ENCODE data around the gene PCDHGC4. TPM values are rescaled to one million over a fixed set of nuclear protein-coding genes. Genes with fewer than 3 reads are reported as not detected.

Gene PCDHGC4
- 4.8 TPM for total RNA-seq (ENCODE audit: insufficient read depth, low replicate concordance)

DNA sequence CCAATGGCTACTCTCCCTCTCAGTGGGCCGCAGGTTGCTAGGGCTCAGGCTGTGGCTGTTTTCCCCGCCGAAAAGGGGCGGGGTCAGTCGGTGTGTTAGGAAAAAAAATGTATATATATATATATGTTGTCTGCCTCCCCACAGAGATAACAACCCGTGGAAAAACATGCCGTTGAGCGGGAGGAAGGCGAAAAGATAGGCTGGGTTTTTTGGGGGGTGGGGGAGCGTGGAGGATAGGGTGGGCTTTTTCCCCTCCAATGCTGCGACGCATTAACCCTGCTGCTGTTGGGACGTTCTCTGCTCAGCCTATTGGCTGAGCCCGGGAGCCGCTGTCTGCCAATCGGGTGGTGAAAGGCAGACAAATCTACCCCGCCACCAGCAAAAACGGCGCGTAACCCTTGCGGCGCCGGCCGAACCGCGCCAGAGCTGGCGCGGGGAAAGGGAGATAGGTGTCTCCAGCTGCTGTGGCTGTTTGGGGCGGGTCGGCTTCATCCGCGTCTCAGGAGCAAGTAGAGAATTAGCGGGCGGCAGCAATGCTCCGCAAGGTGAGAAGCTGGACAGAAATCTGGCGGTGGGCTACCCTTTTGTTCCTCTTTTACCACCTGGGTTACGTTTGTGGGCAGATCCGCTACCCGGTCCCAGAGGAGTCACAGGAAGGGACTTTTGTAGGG, at the start of gene PCDHGC4:
Gene PCDHGC4, plus strand, starts transcription at position 390 of the 671 bp plus-strand sequence. Its CDS starts 144 bp downstream, at position 534.
- peak; percentile 39 for DNase-seq (ENCODE audit: low spot score)

- no peak for DNase-seq (ENCODE audit: low spot score)
Measured at GRCh38 chr5:141437221-141437620, 47.6 kb upstream of the PCDHGC4 start.

DNA sequence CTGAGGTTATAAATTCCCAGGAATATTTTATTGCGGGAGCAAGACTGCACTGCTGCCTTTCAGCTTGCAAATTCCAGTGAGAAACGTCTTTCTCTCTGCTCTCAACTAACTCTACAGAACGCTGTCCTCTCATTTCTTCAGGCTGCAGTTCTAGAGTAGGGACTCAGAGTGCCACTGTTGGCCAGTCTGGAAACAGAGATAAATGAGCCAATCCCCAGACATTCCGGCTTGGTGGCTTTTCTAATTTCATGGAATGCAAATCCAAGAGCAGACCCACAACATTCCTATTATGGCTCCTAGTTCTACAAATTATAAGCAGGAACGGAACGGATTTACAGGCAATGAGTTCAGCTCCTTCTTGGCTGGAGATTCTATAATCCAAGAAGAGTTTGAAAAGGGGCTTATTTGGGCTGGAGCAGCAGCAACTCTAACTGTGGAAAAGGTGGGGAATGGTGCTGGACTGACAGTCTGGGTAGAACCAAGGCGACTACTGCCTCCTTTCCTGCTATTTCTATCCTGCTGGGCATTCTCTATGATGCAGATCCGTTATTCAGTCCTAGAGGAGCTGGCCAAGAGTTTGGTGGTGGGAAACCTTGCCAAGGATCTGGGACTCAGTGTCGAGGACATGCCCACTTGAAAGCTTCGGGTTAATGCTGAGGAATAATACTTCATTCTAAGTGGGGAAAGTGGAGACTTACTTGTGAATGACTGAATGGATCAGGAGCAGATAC, 45.3 kb upstream of the PCDHGC4 start:
- no peak for DNase-seq (ENCODE audit: low spot score)

GRCh38 chr5:141440341-141440740, 44.5 kb upstream of the PCDHGC4 start:
- no peak for DNase-seq (ENCODE audit: low spot score)

DNA sequence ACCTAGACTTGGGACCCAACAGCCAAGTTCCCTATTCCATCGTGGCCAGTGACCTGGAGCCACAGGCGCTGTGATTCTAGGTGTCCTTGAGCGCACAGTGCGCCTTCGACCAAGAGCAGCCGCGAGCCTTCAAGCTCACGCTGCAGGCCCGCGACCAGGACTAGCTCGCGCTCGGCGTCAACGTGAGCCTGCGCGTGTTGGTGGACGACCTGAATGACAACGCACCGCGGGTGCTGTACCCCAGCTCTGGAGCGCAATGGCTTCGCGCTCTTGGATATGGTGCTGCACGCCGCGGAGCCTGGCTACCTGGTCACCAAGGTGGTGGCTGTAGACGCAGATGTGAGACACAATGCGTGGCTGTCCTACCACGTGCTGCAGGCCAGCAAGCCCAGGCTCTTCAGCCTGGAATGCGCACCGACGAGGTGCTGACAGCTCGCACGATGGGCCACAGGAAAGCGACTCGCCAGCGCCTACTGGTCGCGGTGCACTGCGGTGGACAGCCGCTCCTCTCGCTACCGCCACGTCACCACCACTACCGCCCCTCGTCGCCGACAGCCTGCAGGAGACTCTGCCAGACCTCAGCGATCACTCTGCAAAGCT, 43.2 kb upstream of the PCDHGC4 start:
- no peak for DNase-seq (ENCODE audit: low spot score)

- no peak for DNase-seq (ENCODE audit: low spot score)
Measured at GRCh38 chr5:141465351-141465750, 19.5 kb upstream of the PCDHGC4 start.

DNA sequence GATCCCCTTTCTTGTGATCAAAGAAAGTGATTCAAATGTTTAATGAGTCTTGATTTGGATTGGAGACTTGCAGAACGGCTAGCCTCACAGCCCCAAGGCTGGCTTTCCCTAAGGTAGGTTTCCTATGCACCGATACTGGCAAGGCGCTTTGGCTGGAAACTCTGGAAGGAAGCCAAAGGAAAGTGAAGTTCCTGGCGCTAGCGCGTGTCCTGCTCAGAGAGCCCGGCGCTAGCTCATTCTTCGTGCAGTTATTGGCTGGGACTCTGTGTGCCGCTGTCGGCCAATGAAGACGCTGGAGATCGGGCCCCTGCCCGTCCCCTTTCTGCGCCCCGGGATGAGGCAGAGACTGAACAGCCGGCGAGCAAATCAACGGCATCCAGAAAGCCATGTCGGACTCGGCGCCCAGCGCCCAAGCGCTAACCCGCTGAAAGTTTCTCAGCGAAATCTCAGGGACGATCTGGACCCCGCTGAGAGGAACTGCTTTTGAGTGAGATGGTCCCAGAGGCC, 9.2 kb upstream of the PCDHGC4 start, which contains the start of gene PCDHGC3:
Gene PCDHGC3, plus strand, starts transcription at position 342 of the 507 bp plus-strand sequence. Its CDS starts 151 bp downstream, at position 493.
- peak; percentile 98 for DNase-seq (ENCODE audit: low spot score)

- DNase-seq (ENCODE audit: low spot score): peak; percentile 84
Measured at GRCh38 chr5:141476132-141476911, 8.5 kb upstream of the PCDHGC4 start.

GRCh38 chr5:141477044-141477575, 7.7 kb upstream of the PCDHGC4 start:
- no peak for DNase-seq (ENCODE audit: low spot score)

- DNase-seq (ENCODE audit: low spot score): no peak
Measured at GRCh38 chr5:141477815-141478214, 7.0 kb upstream of the PCDHGC4 start.

- peak; percentile 26 for DNase-seq (ENCODE audit: low spot score)
Measured at GRCh38 chr5:141478321-141478945, 6.4 kb upstream of the PCDHGC4 start.

DNA sequence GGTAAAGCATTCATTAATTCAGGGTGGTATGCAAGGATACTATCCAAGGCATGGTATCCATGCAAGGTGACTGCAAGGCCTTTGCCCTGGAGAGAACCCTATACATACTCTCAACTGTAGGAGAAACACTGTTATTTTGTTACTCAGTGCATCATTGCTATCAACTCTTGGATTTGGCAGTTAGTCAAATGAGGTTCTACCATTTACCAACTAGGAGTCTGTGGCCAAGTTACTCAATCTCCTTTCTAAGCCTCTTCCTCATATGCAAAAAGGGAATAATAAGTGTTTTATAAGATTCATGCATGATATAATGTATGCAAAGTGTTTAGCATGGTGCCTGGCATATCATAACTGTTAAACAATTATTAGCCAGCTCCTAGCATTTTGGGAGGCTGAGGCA, 5.1 kb upstream of the PCDHGC4 start:
- DNase-seq (ENCODE audit: low spot score): no peak

DNA sequence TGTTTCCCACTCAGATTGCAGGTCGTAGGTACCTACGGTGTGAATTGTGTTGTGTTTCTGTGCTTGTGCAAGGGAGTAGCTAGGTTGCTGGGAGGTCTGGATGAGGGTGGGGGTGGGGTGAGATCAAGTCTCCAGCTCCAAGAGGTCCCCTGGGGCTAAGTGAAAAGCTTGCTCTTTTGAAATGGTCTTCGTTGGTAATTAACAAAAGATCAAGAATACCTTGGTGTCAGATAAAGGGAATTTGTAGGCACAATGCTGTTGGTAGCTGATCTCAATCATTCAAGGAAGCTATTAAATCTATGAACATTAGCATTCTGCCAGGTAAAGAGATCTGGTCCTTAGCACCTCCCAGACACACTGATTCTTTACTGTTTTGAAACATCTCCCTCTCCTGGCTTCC, 928 bp upstream of the PCDHGC4 start:
- no peak for DNase-seq (ENCODE audit: low spot score)

DNA sequence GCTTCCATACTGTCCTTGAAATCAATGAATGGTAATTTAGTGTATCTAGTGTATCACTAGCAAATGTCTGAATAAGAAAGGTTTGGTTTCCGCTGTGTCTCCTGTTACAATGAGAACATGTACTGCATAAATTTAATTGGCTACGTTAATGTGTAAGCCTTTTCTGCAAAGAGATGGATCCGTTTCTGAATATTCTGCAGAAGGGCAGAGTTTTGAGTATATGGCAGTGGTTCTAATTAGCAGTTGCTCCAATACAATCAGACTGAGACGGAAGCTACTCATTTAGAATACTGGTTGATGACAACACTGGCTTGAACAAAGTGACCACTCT, 555 bp upstream of the PCDHGC4 start:
- no peak for DNase-seq (ENCODE audit: low spot score)

- no peak for DNase-seq (ENCODE audit: low spot score)
Measured at GRCh38 chr5:141485321-141486055, 658 bp downstream of the PCDHGC4 start.

- DNase-seq (ENCODE audit: low spot score): no peak
Measured at GRCh38 chr5:141486091-141486490, 1.3 kb downstream of the PCDHGC4 start.

DNA sequence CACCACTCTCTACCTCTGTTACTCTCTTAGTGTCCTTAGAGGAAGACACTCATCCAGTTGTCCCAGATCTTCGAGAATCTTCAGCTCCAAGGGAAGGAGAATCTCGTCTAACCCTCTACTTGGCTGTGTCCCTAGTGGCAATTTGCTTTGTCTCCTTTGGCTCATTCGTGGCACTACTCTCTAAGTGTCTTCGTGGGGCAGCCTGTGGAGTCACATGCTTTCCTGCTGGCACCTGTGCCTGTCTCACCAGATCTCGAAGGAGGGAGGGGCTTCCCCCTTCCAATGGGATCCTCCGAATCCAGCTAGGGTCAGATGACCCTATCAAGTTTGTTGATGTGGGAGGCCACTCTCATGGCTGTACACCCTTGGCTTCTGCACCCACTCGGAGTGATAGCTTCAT, 2.3 kb downstream of the PCDHGC4 start:
- no peak for DNase-seq (ENCODE audit: low spot score)

GRCh38 chr5:141488591-141489561, 4.0 kb downstream of the PCDHGC4 start, which contains the start of gene PCDHGC5:
Gene PCDHGC5, plus strand, starts transcription at chr5:141489081. Its CDS starts 160 bp downstream, at chr5:141489241.
- DNase-seq (ENCODE audit: low spot score): no peak

GRCh38 chr5:141489841-141490240, 5.0 kb downstream of the PCDHGC4 start:
- no peak for DNase-seq (ENCODE audit: low spot score)

Measured in umbilical cord (tissue), 2 donors.